CD4-positive, alpha-beta T cell (primary cell): Measurements from ENCODE around the gene LOXL1. TPM values are rescaled to one million over a fixed set of nuclear protein-coding genes. Genes with fewer than 3 reads are reported as not detected.
A peak's percentile ranks its signal among the peaks of the same experiment; 100 is the strongest.

Experiments used
- ATAC-seq: fragments of 200-7000 bp; cut with Tn5 transposase; one replicate; pipeline ENCODE4 v1.10.0; 2022; ENCODE audit warnings: mild to moderate bottlenecking; ENCODE audit not compliant: poor library complexity
- CTCF ChIA-PET: fragments of 350-600 bp; sonication (Branson Sonifier 250); formaldehyde crosslinking; loops from one replicate; lab custom pipeline; 2021; ENCODE audit warnings: antibody characterized with exemption, inconsistent platforms; lab: Charles Lee
- POLR2A ChIA-PET: fragments of 350-600 bp; sonication (Branson Sonifier 250); formaldehyde crosslinking; loops from one replicate; lab custom pipeline; 2021; ENCODE audit warnings: antibody characterized with exemption, inconsistent platforms; lab: Charles Lee
- DNase-seq, 14 experiments: peaks; one replicate each; pipeline ENCODE4 v3.0.0-alpha.2; 2013 to 2020; ENCODE audit warnings: mixed read lengths in 2 of 14
- H3K27ac ChIP-seq, 2 donors: one replicate each; pipeline versions ENCODE4 v1.5.1 to v1.7.0; 2013; ENCODE audit warnings: low read length in 2 of 2, low read depth in 1 of 2, mild to moderate bottlenecking in 1 of 2
- H3K27me3 ChIP-seq, 2 experiments: 1 replicate in 1 of 2; 2 replicates in 1 of 2; pipeline versions ENCODE4 v1.6.1 to v1.7.0; 2013; ENCODE audit warnings: low read length in 2 of 2, control low read depth in 1 of 2, mild to moderate bottlenecking in 1 of 2, moderate library complexity in 1 of 2; ENCODE audit not compliant: insufficient read depth in 2 of 2, control insufficient read depth in 1 of 2
- H3K36me3 ChIP-seq: one replicate; pipeline ENCODE4 v1.6.1; 2013; ENCODE audit warnings: low read length, control low read depth; ENCODE audit not compliant: insufficient read depth
- H3K4me1 ChIP-seq: one replicate; pipeline ENCODE4 v1.6.1; 2013; ENCODE audit warnings: low read length, control low read depth; ENCODE audit not compliant: insufficient read depth
- H3K4me3 ChIP-seq: one replicate; pipeline ENCODE4 v1.5.1; 2013; ENCODE audit warnings: mild to moderate bottlenecking, low read length, moderate library complexity
- H3K9me3 ChIP-seq, 2 experiments: 1 replicate in 1 of 2; 2 replicates in 1 of 2; pipeline versions ENCODE4 v1.6.1 to v1.7.0; 2013; ENCODE audit warnings: low read length in 2 of 2, mild to moderate bottlenecking in 2 of 2, control low read depth in 1 of 2, moderate library complexity in 1 of 2; ENCODE audit not compliant: control insufficient read depth in 1 of 2, insufficient read depth in 1 of 2
- H3K27ac Mint-ChIP-seq: one replicate; pipeline ENCODE4 v1.8.0; 2020; ENCODE audit warnings: mixed read lengths
- H3K27me3 Mint-ChIP-seq: one replicate; pipeline ENCODE4 v1.8.0; 2021; ENCODE audit warnings: mixed read lengths
- H3K36me3 Mint-ChIP-seq: one replicate; pipeline ENCODE4 v1.8.0; 2021; ENCODE audit warnings: low read depth, mixed read lengths
- H3K4me1 Mint-ChIP-seq: one replicate; pipeline ENCODE4 v1.8.0; 2021; ENCODE audit warnings: low read depth, mixed read lengths
- H3K4me3 Mint-ChIP-seq: one replicate; pipeline ENCODE4 v1.8.0; 2020; ENCODE audit warnings: mild to moderate bottlenecking, mixed read lengths
- H3K9me3 Mint-ChIP-seq: one replicate; pipeline ENCODE4 v1.8.0; 2020; ENCODE audit warnings: mixed read lengths
- intact Hi-C, 2 experiments: fragments of 100-400 bp; cut with DNase I in 1 of 2; cut with micrococcal nuclease in 1 of 2; formaldehyde crosslinking; loops; one replicate each; pipeline versions ENCODE4 v1.15.1 to v1.9.0; 2023 to 2025; cut with DNase I, micrococcal nuclease
- total RNA-seq, 174 experiments: library from RNA in 2 of 174; stranded (reverse) in 2 of 174; gene quantifications; one replicate each; pipeline ENCODE4 v1.2.3 and lab custom pipeline; 2021 to 2026
- TF ChIP-seq, protein P1 (sequence below): fragments of 200-600 bp; IDR thresholded peaks from one replicate; pipeline ENCODE4 v1.8.0; 2022; ENCODE audit warnings: antibody characterized with exemption, mild to moderate bottlenecking

The LOXL1 gene
- total RNA-seq, 2 experiments from 2014 or later = 3.0 to 3.5 TPM

- no peak overlapping the region for H3K4me3 Mint-ChIP-seq
- no peaks in the 10 kb centered on the region for H3K27me3 Mint-ChIP-seq
- Histone ChIP-seq H3K4me1 (no peaks in the 10 kb centered on the region), H3K4me3 (no peak overlapping the region), H3K9me3 (no peaks in the 10 kb centered on the region), H3K36me3 (no peaks in the 10 kb centered on the region), H3K27ac (no peak overlapping the region), H3K27me3 (no peaks in the 10 kb centered on the region)
- intact Hi-C loops = no loop called here
- no peaks in the 10 kb centered on the region for H3K4me1 Mint-ChIP-seq
- H3K27ac Mint-ChIP-seq = no peak overlapping the region
- no peaks in the 10 kb centered on the region for H3K9me3 Mint-ChIP-seq
- ATAC-seq = no peak
- peaks cover 11% of the 10 kb centered on the region for H3K36me3 Mint-ChIP-seq
- CTCF ChIA-PET = interaction anchor here (1.2 to 3.2 kb wide), 3 partner anchors 9 to 32 kb away, joined by 3 to 14 read pairs (median 7); no protein-coding TSS in a partner anchor
- POLR2A ChIA-PET = interaction anchor here (1.5 kb wide), 1 partner anchor 33 kb away, joined by 4 read pairs; no protein-coding TSS in a partner anchor
- TF ChIP-seq, protein P1, sequence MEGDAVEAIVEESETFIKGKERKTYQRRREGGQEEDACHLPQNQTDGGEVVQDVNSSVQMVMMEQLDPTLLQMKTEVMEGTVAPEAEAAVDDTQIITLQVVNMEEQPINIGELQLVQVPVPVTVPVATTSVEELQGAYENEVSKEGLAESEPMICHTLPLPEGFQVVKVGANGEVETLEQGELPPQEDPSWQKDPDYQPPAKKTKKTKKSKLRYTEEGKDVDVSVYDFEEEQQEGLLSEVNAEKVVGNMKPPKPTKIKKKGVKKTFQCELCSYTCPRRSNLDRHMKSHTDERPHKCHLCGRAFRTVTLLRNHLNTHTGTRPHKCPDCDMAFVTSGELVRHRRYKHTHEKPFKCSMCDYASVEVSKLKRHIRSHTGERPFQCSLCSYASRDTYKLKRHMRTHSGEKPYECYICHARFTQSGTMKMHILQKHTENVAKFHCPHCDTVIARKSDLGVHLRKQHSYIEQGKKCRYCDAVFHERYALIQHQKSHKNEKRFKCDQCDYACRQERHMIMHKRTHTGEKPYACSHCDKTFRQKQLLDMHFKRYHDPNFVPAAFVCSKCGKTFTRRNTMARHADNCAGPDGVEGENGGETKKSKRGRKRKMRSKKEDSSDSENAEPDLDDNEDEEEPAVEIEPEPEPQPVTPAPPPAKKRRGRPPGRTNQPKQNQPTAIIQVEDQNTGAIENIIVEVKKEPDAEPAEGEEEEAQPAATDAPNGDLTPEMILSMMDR = no peak
- no peak for DNase-seq
These were observed 19.8 kb upstream of the LOXL1 start for GRCh38 chr15:73906346-73907034.

DNA sequence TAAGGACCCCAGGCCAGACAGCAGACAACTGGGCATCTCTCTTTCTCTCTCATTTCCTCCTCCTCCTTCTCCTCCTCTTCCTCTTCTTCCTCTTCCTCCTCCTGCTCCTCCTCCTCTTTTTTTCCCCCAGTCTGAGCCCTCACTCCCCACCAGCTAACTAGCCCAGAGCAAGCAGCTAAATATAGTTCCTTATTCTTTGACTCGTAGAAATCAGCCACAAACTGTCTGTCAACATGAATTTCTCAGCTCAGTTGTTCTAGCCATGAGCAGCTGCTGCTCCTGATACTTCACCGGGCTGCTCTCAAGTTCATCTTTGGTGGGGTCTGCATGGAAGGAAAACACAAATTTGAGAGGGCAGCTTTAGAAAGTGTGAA is 19.2 kb upstream of the LOXL1 start:
- TF ChIP-seq, protein P1 = no peak
- H3K27ac Mint-ChIP-seq = no peak overlapping the region
- Histone ChIP-seq H3K4me1 (no peaks in the 10 kb centered on the region), H3K4me3 (no peak overlapping the region), H3K27ac (no peak overlapping the region), H3K36me3 (no peaks in the 10 kb centered on the region), H3K27me3 (no peaks in the 10 kb centered on the region), H3K9me3 (no peaks in the 10 kb centered on the region)
- ATAC-seq (no peak), DNase-seq (no peak)
- CTCF ChIA-PET = interaction anchor here (1.2 to 3.2 kb wide), 3 partner anchors 10 to 33 kb away, joined by 3 to 14 read pairs (median 7); no protein-coding TSS in a partner anchor
- H3K27me3 Mint-ChIP-seq = no peaks in the 10 kb centered on the region
- peaks cover 11% of the 10 kb centered on the region for H3K36me3 Mint-ChIP-seq
- H3K4me1 Mint-ChIP-seq = no peaks in the 10 kb centered on the region
- H3K4me3 Mint-ChIP-seq = no peak overlapping the region
- POLR2A ChIA-PET = interaction anchor here (1.5 kb wide), 1 partner anchor 33 kb away, joined by 4 read pairs; no protein-coding TSS in a partner anchor
- H3K9me3 Mint-ChIP-seq = no peaks in the 10 kb centered on the region
- intact Hi-C loops = no loop called here

GRCh38 chr15:73908030-73908821 is 18.0 kb upstream of the LOXL1 start:
- peak; percentile 97 for ATAC-seq
- Histone ChIP-seq H3K9me3 (no peaks in the 10 kb centered on the region), H3K27ac (no peak overlapping the region), H3K4me3 (no peak overlapping the region), H3K36me3 (no peaks in the 10 kb centered on the region), H3K27me3 (no peaks in the 10 kb centered on the region), H3K4me1 (no peaks in the 10 kb centered on the region)
- TF ChIP-seq, protein P1 = peak; percentile 84
- CTCF ChIA-PET = interaction anchor here (3.2 kb wide), 1 partner anchor 19 kb away, joined by 14 read pairs; no protein-coding TSS in a partner anchor
- DNase-seq = peak; percentile 58 to 82 (median 67)
- H3K9me3 Mint-ChIP-seq = no peaks in the 10 kb centered on the region
- H3K36me3 Mint-ChIP-seq = peaks cover 11% of the 10 kb centered on the region
- POLR2A ChIA-PET = interaction anchor here (0.7 kb wide), 1 partner anchor 19 kb away, joined by 3 read pairs; no protein-coding TSS in a partner anchor
- H3K27ac Mint-ChIP-seq = no peak overlapping the region
- no peaks in the 10 kb centered on the region for H3K4me1 Mint-ChIP-seq
- intact Hi-C loops = loop anchor here (1.0 kb wide), 1 partner anchor 34 kb away; no protein-coding TSS in a partner anchor
- H3K27me3 Mint-ChIP-seq = no peaks in the 10 kb centered on the region
- H3K4me3 Mint-ChIP-seq = no peak overlapping the region
